NCI-H510A treated with DMSO at 0.1 percent for 48 hours (cell line): Measurements from ENCODE around the gene GAB2.
"Not testable (repeated sequence)": the region's sequence is repeated elsewhere in the genome, so short reads cannot be mapped to it uniquely, and the experiment has no call there.

Experiments
- DNase-seq: peaks from one replicate; lab custom pipeline; 2025; lab: John Stamatoyannopoulos, UW

Gene GAB2

DNA sequence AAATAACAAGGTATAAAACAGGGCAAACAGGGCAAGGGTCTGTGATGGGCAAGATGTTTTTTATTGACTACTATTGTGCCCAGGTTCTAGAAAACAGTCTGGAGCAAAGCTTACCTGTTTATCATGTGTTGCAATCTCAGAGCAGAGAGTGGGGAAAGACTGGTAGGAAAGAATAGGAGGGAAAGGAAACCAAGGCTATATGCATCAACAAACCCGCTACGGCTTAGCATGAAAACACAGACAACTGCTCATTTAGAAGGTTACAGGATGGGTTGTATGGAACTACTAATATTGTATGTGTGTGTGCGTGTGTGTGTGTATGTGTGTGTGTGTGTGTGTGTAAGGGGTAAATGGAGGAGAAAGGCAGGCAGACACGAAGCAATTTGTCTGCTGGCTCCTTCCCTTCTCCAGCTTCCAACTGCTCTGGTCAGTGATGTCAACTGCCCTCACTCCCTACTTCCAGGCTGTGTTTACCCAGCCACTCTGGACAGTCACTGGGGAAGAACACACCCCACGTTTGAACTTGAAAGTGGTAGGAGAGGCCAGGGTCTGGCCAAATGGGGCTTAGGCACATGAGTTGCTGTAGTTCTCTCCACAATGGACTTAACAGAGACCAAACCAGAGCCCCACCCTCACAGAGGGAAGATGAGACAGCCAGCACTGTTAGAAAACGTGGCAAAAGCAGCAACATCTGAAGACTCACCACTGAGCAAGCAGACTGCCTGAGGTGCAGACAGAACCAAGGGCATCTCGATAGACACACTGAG lies 47.0 kb downstream of the GAB2 start:
- no peak for DNase-seq

DNA sequence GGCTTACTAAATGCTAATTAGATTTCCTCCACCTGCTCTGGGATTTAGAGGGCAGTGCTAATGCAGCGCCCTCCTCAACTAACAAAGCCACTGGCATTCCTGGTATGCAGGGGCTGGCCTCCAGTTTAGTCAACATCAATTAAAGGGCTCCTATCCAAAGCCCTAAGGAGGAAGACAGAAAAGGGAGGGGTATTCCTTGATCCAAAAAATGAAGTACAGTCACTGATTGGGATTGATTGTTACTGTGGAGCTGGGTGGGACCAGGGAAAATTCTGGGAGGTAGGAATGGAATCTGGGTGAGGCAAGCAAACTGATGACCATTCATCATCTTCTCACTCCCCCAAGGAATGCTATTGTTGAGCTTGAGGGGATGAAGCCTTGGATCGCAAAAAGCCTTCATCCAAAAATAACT lies 52.2 kb downstream of the GAB2 start:
- no peak for DNase-seq

DNA sequence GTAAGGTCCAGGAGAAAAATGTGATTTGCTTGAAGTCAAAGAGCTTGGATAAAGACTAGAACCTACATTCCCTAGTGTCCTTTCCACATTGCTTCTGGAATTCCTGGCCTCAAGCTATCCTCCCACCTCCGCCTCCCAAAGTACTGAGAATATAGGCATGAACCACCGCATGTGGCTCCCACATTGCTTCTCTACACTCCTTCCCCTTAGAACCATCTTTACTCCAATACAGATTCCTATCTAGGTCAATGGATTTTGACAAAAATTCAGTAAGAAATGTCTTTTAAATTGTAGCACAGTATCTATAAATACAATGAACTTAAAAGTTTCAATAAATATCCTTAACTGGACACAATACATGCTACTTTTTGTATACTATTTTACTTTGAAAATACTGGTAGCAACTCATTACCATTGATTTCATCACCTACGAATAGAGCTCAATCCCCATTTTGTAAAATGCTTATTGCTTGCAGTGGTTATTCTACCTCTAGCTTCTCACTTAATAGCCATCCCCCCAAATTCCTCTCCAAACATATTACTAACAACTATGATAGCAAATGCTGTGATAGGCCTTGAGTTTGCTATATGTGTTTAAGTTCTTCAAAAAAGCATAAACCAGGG lies 53.4 kb downstream of the GAB2 start:
- DNase-seq, result no peak

DNA sequence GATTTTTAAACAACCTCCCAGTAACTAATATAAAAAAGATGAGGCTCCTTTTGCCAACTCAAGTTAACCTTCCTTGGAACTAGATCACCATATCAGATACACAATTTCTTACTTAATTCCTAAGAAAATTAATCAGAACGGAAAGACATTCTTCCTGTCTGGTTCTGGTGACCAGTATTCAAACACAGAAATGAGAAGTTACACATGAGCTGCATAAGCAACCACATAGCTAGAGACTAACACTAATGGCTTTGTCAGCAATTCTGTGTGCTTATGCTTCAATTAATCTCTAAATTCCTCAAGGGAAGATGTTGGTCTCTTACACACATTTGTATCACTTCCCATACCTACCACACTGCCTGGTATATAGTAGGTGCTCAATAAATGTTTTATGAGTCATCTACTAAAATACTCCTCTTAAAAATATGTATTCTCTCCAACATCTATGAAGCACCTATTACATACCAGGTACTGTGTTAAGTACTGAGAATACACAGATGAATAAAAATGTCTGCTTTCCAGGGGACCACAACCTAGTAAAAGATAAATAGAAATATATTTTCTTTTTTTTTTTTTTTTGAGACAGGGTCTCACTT lies 54.5 kb downstream of the GAB2 start:
- no peak for DNase-seq

DNA sequence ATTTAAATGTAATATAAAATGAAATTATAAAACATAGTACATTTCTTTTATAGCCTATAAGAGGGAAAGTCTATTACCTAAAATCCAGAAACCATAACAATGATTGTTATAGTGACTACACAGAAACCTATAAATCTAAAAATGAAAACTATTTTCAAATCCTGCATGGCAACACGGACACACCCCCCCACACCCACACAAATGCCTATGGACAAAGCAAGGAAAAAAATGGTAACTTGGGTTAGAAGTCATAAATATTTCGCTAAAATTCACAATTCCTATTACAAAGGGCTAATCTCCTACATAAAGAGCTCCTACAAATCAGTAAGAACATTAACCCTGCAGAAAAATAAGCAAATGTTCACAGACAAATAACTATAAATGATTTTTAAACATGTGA lies 56.4 kb downstream of the GAB2 start:
- no peak for DNase-seq

DNA sequence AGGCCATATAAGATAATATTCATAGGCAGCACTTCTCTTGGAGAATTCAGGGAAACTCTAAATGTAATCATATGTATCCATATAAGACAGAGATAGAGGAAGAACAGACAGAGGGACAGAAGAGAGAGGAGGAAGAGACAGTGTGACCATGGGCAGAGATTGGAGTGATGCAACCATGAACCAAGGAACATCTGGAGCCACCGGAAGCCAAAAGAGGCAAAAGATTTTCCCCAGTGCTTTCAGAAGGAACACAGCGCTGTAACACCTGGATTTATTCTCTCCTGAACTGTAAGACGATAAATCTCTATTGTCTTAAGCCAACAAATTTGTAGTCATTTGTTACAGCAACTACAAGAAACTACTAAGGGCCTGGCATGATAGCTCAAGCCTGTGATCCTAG lies 57.7 kb downstream of the GAB2 start:
- DNase-seq, result no peak

DNA sequence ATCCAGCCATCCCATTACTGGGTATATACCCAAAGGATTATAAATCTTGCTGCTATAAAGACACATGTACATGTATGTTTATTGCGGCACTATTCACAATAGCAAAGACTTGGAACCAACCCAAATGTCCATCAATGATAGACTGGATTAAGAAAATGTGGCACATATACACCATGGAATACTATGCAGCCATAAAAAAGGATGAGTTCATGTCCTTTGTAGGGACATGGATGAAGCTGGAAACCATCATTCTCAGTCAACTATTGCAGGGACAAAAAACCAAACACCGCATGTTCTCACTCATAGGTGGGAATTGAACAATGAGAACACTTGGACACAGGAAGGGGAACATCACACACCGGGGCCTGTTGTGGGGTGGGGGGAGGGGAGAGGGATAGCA lies 59.7 kb downstream of the GAB2 start:
- DNase-seq, result not testable (repeated sequence)

DNA sequence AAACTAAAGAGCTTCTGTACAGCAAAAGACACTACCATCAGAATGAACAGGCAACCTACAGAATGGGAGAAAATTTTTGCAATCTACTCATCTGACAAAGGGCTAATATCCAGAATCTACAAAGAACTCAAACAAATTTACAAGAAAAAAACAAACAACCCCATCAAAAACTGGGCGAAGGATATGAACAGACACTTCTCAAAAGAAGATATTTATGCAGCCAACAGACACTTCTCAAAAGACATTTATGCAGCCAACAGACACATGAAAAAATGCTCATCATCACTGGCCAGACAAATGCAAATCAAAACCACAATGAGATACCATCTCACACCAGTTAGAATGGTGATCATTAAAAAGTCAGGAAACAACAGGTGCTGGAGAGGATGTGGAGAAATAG lies 60.2 kb downstream of the GAB2 start:
- DNase-seq, result not testable (repeated sequence)

DNA sequence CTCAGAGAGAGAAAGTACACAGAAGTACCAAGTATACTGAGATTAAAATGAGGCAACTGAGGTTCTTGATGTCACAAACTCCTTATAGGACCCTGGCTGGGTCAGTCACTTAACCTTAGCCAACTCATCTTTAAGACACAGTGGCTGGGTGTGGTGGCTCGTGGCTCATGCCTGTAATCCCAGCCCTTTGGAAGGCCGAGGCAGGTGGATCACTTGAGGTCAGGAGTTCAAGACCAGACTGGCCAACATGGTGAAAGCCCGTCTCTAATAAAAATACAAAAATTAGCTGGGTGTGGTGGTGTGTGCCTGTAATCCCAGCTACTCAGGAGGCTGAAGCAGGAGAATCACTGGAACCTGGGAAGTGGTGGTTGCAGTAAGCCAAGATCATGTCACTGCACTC lies 61.9 kb downstream of the GAB2 start:
- DNase-seq, result not testable (repeated sequence)

DNA sequence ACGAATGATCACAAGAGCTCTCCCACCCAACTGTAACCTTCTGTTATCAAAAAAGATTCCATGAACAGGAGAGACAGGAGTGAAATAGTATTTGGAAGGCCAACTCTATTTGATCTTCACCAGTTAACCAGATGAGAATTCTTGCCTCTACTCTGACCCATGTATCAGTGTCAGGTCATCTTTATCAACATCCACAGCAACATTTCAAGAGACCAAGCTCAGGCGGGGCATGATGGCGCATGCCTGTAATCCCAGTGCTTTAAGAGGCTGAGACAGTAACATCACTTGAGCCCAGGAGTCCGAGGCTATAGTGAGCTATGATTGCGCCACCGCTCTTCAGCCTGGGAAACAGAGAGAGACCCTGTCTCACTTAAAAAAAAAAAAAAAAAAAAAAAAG lies 62.3 kb downstream of the GAB2 start:
- DNase-seq, result no peak

DNA sequence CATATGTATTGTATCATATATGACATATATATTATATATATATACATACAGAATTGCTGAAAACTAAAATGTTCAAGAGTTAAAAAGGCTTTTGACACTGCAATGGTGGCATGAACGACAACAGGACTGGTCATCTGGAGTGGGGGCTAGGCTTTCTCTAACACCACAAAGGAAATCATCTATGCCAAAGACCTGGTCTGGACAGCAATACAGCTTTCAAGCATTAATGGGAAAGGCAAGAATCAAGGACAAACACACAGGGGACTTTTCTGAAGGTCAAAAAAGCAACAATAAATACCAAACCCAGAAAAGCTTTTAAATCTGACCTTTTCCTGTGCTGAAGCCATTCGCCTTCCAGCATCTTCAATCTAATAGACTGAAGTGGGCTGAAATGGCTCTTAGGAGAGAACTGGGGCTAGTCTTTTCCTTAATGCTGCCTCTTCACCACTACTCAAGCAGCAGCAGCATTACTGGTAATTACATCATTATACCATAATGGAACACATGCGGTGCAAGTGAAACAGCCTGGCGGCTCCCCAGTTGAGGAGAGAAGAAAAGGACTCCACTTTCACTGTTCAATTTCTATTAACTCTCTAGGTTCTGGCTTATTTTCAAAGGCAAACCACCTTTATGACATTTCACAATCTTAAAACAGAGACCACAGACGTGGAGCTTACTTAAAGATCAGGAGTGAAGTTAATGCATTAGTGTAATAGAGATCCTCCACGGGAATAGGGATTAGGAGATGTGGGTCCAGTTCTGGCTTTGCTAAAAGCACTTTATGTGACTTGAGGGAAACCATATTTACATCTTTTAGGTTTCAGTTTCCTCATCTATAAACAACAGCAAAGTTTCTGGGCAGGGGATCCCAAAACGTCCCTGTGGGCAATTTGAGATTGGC lies 63.0 kb downstream of the GAB2 start:
- DNase-seq, result no peak

DNA sequence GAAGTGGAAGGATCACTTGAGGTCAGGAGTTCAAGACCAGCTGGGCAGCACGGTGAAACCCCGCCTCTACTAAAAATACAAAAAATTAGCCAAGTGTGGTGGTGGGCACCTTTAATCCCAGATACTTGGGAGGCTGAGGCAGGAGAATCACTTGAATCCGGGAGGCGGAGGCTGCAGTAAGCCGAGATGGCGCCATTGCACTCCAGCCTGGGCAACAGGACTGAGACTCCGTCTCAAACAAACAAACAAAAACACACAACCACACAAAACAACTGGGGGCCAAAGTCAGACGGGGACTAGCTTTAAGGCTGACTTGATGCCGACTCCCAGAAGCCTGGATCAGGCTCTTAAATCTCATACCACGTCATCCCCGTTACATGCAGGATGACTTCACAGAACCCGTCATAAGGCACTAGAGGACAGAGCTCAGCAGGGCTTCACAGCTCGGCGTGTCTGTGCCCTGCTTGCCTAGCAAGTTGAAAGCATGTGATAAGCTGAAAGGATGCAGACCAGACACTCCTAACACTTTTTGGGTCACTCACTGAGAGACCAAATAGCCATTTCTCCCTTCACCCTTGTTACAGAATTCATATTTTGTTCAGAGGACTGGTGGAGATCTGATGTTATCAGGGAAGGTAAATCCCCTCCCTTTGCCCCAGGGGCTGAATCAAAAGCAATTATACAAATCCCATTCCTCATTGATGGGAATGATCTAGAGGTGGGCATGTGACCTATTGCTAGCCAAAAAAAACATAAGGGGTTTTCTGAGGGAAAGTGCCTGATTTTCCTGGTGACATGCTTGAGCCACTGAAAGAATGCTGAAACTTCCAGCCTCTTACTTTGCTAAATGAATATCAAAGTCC lies 65.4 kb downstream of the GAB2 start:
- no peak for DNase-seq

DNA sequence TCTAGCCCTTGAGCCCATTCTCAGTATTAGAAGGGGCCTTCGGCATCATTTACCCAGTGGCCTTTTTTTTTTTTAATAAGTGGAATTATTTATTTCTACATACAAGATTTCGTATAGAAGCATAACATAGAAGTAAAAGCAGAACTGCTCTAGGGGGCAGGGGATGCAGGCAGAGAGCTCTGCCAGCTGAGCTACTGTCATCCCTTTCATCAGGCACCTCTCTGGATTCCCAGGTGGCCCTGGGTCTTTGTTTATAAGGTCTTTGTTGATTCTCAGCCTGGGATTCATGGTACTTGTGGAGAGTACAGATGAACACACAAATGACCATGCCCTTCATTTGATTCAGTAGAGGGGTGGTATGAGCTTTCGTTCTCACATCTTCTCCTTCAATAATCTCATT lies 66.4 kb downstream of the GAB2 start:
- peak; percentile 18 for DNase-seq

DNA sequence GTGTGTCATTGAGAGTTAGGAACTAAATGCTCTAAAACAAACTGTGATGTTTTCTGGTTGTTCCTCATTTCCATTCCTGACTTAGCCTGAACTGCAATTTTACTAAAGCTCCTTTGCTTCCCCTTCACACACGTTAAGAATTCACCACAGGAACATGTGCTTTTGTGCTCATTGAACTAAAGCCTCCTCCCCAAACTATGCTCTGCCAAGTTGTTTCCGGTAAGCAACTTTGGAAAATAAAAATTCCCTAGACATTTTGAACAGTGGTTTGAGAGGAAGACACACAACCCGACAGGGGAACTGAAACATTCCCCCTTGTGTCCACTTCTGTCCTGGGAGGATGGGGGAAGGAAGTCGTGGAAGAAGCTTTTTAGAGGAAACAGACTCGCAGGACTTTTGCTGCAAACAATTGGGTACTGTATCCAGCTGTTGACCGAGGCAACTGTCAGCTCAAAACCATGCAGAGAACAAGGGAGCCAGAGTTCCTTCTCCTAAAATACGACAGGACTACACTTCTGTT lies 66.9 kb downstream of the GAB2 start:
- DNase-seq, result no peak

DNA sequence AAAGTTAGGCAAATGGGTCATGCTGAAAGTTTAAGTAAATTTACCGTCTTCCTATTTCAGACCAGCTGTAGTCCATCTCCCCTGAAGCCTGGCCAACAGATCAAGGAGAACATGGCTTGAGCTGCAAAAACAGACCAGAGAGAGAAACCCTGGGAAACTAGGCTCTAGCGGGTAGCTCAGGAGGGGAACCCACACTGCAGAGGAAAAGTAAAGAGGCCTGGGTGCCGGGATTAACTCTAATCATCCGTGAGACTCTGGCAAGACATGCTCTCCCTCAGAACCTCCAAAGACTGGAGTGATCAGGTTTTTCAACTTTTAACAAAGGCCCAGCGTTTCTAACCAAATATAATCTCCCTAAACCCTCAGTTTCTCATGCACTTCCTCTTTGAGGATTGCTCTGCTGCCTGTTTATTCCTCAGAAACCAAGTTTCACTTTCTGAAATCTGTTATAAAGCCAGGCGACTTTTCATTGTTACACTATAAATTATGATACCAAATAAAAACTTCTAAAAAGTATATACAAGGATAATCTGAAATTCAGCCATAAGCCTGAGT lies 67.5 kb downstream of the GAB2 start:
- no peak for DNase-seq

DNA sequence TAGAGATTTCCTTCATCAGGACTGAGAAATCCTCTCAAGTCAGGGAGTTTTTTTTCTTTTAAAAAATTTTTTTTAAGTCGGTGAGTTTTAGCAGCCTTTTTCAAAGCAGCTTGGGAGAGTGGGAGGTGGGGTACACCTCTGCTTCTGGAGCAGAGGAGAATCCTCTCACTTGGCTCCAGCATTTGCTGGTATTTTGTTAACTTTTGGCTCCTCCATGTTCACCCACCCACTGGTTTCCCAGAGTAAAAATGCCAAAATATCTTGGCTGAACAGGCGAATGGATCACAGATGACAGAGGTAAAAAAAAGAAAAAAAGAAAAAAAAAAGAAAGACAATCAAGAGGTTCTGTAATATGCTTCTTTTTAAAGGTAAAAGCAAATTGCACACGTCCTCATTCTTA lies 68.0 kb downstream of the GAB2 start:
- DNase-seq, result no peak

DNA sequence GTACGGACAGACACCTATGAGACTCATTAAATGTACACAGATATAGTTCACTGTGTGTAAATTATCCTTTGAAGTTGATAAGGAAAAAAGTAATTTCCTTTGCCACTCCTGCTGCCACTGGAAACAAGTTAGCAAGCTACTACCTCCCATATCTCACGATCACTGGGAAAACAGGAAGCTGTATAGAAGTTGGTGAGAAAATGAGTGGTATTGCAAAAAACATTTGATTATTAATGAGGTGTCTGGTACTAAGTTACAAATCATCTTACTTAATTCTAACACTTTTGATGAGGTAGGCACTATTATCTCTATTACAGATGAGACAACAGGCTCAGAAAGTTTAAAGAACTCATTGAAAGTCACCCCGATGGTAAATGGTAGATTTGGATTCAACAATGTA lies 68.5 kb downstream of the GAB2 start:
- DNase-seq, result no peak

DNA sequence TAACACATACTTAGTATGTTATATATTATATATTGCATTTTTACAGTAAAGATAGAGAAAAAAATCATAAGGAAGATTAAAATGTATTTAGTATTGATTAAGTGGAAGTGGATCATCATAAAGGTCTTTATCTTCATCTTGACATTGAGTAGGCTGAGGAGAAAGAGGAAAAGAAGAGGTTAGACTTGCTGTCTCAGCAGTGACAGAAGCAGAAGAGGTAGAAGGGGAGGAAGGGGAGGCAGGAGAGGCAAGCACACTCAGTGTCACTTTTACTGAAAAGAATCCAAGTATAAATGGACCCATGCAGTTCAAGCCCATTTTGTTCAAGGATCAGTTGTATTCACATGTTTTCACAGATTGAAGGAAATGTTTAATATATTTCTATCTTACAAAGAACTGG lies 69.7 kb downstream of the GAB2 start:
- DNase-seq, result no peak

DNA sequence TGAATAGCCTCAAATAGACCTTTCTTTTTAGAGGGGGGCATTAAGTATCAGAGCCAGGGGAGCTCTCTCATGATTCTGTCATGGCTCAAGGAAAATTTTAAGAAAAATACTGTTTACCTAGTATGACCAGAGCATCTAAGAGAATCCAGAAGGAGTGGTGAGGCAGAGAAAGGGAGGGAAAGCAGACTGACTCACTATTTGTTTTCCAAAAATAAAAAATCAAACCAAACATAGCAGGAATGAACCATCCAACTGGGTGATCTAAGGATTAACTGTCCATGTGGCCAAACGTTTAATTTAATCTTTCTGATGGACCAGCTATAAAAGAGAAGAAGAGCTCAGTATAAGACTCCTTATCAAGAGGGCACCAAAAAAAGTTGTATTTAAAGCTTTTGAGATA lies 70.8 kb downstream of the GAB2 start:
- no peak for DNase-seq

DNA sequence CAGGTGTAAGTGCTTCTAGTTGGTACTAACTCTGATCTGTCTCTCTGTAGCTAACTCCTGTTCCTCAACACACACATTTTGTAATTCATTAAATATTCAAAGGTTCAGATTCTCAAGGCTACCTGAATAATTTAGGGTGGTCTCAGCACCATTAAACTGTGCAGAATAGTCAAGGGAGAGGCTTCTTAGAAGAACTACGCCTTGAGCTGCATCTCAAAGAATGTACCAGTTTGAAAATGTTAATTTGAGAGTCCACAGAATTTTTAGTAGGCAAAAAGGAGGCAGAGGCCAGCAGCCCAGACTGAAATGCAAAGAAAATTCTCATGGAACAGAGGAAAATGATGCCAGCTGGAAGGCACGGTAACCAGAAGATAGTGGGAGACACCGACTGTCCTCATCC lies 72.2 kb downstream of the GAB2 start:
- DNase-seq, result no peak

DNA sequence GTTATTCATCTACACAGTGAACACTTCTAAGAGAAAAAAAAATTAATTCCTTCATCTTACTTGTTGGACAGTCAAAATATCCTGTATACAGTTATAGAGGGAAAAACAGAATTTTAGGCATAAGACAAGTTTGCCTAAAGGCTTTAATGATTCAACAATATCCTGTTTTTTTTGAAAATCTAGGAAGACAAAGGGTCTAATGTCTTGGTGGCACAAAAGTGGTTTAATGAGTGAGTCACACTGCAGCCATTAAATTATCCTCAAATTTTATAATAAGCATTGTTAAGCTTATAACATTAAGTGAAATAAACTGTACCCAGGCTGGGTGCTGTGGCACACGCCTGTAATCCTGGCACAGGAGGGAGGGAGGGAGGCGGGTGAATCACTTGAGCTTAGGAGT lies 72.9 kb downstream of the GAB2 start:
- no peak for DNase-seq
